GM23338 (cell line): ENCODE data around the gene CFAP57. TPM values are rescaled to one million over a fixed set of nuclear protein-coding genes. Genes with fewer than 3 reads are reported as not detected.

Source experiments
- ATAC-seq: fragments of 200-7000 bp; cut with Tn5 transposase; 3 replicates; pipeline ENCODE4 v1.9.1; 2020
- DNase-seq: peaks from one replicate; pipeline ENCODE4 v3.0.0-alpha.2; 2015; ENCODE audit warnings: low spot score
- H2AFZ ChIP-seq: fragments of 200-600 bp; sonication (generic); 2 replicates; pipeline ENCODE4 v1.8.0; 2016; ENCODE audit warnings: antibody characterized with exemption, mild to moderate bottlenecking, moderate library complexity
- H3F3A ChIP-seq: fragments of 200-600 bp; sonication (generic); replicated peaks from 2 replicates; pipeline ENCODE4 v1.8.0; 2017; ENCODE audit warnings: antibody characterized with exemption, mixed run types, low read depth
- H3K27ac ChIP-seq: fragments of 200-600 bp; sonication (generic); 2 replicates; pipeline ENCODE4 v1.6.1; 2016; ENCODE audit warnings: low read depth
- H3K27me3 ChIP-seq: fragments of 200-600 bp; sonication (generic); 2 replicates; pipeline ENCODE4 v1.8.0; 2016; ENCODE audit warnings: mild to moderate bottlenecking, mixed run types, moderate library complexity; ENCODE audit not compliant: insufficient read depth
- H3K36me3 ChIP-seq: fragments of 200-600 bp; sonication (generic); 2 replicates; pipeline ENCODE4 v1.8.0; 2016; ENCODE audit warnings: mild to moderate bottlenecking; ENCODE audit not compliant: insufficient read depth
- H3K4me1 ChIP-seq: fragments of 200-600 bp; sonication (generic); 2 replicates; pipeline ENCODE4 v1.8.0; 2016; ENCODE audit warnings: mild to moderate bottlenecking, moderate library complexity; ENCODE audit not compliant: insufficient read depth
- H3K4me2 ChIP-seq: fragments of 200-600 bp; sonication (generic); 2 replicates; pipeline ENCODE4 v1.7.1; 2017; ENCODE audit warnings: mixed run types
- H3K4me3 ChIP-seq: fragments of 200-600 bp; sonication (generic); 2 replicates; pipeline ENCODE4 v1.6.1; 2016; ENCODE audit warnings: mixed run types
- H3K79me2 ChIP-seq: fragments of 200-600 bp; sonication (generic); replicated peaks from 2 replicates; pipeline ENCODE4 v1.8.0; 2017; ENCODE audit warnings: mild to moderate bottlenecking; ENCODE audit not compliant: insufficient read depth
- H3K9me2 ChIP-seq: fragments of 200-600 bp; sonication (generic); 2 replicates; pipeline ENCODE4 v1.8.0; 2017; ENCODE audit not compliant: insufficient read depth
- H4K20me1 ChIP-seq: fragments of 200-600 bp; sonication (generic); replicated peaks from 2 replicates; pipeline ENCODE4 v1.8.0; 2017; ENCODE audit warnings: mild to moderate bottlenecking; ENCODE audit not compliant: insufficient read depth
- H3K27ac Mint-ChIP-seq: 2 replicates; pipeline ENCODE4 v1.8.0; 2020; ENCODE audit warnings: inconsistent platforms, mild to moderate bottlenecking, moderate library complexity, mixed read lengths
- H3K27me3 Mint-ChIP-seq: 3 replicates; pipeline ENCODE4 v1.8.0; 2022; ENCODE audit warnings: low read depth, mild to moderate bottlenecking, moderate library complexity, mixed read lengths, inconsistent platforms; ENCODE audit not compliant: insufficient read depth, poor library complexity
- H3K36me3 Mint-ChIP-seq: 3 replicates; pipeline ENCODE4 v1.8.0; 2021; ENCODE audit warnings: low read depth, mild to moderate bottlenecking, inconsistent platforms, moderate library complexity, mixed read lengths
- H3K4me1 Mint-ChIP-seq: 3 replicates; pipeline ENCODE4 v1.8.0; 2020; ENCODE audit warnings: mild to moderate bottlenecking, inconsistent platforms, mixed read lengths
- H3K4me3 Mint-ChIP-seq: 3 replicates; pipeline ENCODE4 v1.8.0; 2021; ENCODE audit warnings: moderate library complexity, mild to moderate bottlenecking, inconsistent platforms, mixed read lengths
- H3K9me3 Mint-ChIP-seq: 3 replicates; pipeline ENCODE4 v1.8.0; 2020; ENCODE audit warnings: moderate library complexity, mild to moderate bottlenecking, inconsistent platforms, mixed read lengths
- CREB1 ChIP-seq: fragments of 250-450 bp; sonication (Bioruptor Pico); IDR thresholded peaks from 2 replicates; pipeline ENCODE4 v1.5.0; 2020; ENCODE audit warnings: low read depth, mild to moderate bottlenecking, moderate library complexity
- CTCF ChIP-seq, 2 experiments: fragments of 200-600 bp in 1 of 2; sonication (generic) in 1 of 2; conservative IDR thresholded peaks; 2 replicates each; pipeline versions ENCODE4 v1.5.1 to v1.6.1; 2016 to 2017; ENCODE audit warnings: antibody characterized with exemption in 2 of 2, low read depth in 2 of 2, mild to moderate bottlenecking in 2 of 2, moderate library complexity in 1 of 2
- EZH2 ChIP-seq: fragments of 200-600 bp; sonication (generic); IDR thresholded peaks from one replicate; pipeline ENCODE4 v1.8.0; 2017; ENCODE audit warnings: antibody characterized with exemption, mild to moderate bottlenecking, low read depth; ENCODE audit not compliant: unreplicated experiment
- JUNB ChIP-seq: IDR thresholded peaks from one replicate; pipeline ENCODE4 v1.6.1; 2016; ENCODE audit warnings: antibody characterized with exemption; ENCODE audit not compliant: unreplicated experiment
- REST ChIP-seq: IDR thresholded peaks from one replicate; pipeline ENCODE4 v1.6.1; 2018; ENCODE audit warnings: antibody characterized with exemption; ENCODE audit not compliant: unreplicated experiment
- STAT1 ChIP-seq: IDR thresholded peaks from one replicate; pipeline ENCODE4 v1.6.1; 2016; ENCODE audit warnings: antibody characterized with exemption; ENCODE audit not compliant: unreplicated experiment
- ZNF462 ChIP-seq: fragments of 250-450 bp; sonication (Bioruptor Pico); IDR thresholded peaks from 2 replicates; pipeline ENCODE4 v1.5.0; 2020; ENCODE audit warnings: mild to moderate bottlenecking, moderate library complexity
- polyA plus RNA-seq: library from polyadenylated mRNA; unstranded; fragments of >200 nt; fragmentation: Nextera tagmentation; extraction: Ambion mirVana; gene quantifications from 2 replicates; pipeline ENCODE4 v1.2.1, GENCODE V29; 2016
- total RNA-seq: library from RNA; depleted of rRNA; stranded (reverse); fragments of >200 nt; shearing (Covaris generic); gene quantifications from 2 replicates; pipeline ENCODE4 v1.2.3, GENCODE V29; 2014
- TF ChIP-seq, protein P1 (sequence below): IDR thresholded peaks from 2 replicates; pipeline ENCODE4 v1.6.1; 2016; ENCODE audit warnings: antibody characterized with exemption

CFAP57 gene
- total and polyA plus RNA-seq, 2 experiments from 2014 or later = 0.37 to 0.38 TPM

- TF ChIP-seq ZNF462 (CRISPR knock-in tag) = no peak
- no peak for TF ChIP-seq CREB1 (CRISPR knock-in tag)
Measured at GRCh38 chr1:43172527-43172972, 420 bp downstream of the CFAP57 start (continued).

DNA sequence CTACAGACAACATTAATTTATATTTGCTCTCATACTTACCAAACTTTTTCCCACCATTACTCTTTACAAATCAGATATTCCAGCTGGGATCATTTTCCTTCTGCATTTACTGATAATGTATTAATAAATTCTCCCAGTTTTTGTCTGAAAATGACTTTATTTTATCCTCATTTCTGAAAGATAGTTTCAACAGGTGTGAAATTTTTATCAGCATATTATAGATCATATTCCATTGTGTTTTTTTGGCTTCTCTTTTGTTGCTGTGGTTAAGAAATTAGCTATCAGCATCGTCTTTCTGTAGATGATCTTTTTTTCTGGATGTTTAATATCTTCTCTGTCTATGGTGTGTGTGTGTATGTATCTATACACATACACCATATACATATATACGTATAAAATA, 2.7 kb downstream of the CFAP57 start:
- Mint-ChIP-seq H3K27ac (no peak overlapping the region), H3K9me3 (no peaks in the 10 kb centered on the region; the same call in 1 of the 3 replicates), H3K36me3 (peaks cover 10% of the 10 kb centered on the region), H3K27me3 (peaks cover 3% of the 10 kb centered on the region), H3K4me3 (no peak overlapping the region), H3K4me1 (peaks cover 23% of the 10 kb centered on the region)
- Histone ChIP-seq H3F3A (no peaks in the 10 kb centered on the region), H3K27me3 (peaks cover 12% of the 10 kb centered on the region; the same call in 1 of the 2 replicates), H3K4me2 (no peak overlapping the region), H3K9me2 (no peaks in the 10 kb centered on the region), H3K36me3 (peaks cover 9% of the 10 kb centered on the region), H3K27ac (no peak overlapping the region), H4K20me1 (peaks cover 2% of the 10 kb centered on the region; the same call in 1 of the 2 replicates), H2AFZ (no peak overlapping the region), H3K4me3 (no peak overlapping the region), H3K4me1 (peaks cover 29% of the 10 kb centered on the region), H3K79me2 (peaks cover 21% of the 10 kb centered on the region)
- ATAC-seq (no peak), DNase-seq (no peak)
- TF ChIP-seq STAT1 (no peak), CTCF (conservative IDR thresholded peaks at IDR 0.05; ENCODE audit: low read depth in 2 of 2) (no peak), EZH2 (no peak), REST (no peak), JUNB (no peak)
- TF ChIP-seq, protein P1, sequence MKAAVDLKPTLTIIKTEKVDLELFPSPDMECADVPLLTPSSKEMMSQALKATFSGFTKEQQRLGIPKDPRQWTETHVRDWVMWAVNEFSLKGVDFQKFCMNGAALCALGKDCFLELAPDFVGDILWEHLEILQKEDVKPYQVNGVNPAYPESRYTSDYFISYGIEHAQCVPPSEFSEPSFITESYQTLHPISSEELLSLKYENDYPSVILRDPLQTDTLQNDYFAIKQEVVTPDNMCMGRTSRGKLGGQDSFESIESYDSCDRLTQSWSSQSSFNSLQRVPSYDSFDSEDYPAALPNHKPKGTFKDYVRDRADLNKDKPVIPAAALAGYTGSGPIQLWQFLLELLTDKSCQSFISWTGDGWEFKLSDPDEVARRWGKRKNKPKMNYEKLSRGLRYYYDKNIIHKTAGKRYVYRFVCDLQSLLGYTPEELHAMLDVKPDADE = no peak
